ENCODE results near the gene PSMD1. TPM values are rescaled to one million over a fixed set of nuclear protein-coding genes. Genes with fewer than 3 reads are reported as not detected.

The PSMD1 gene
- total and polyA plus RNA-seq, 2 experiments from 2014 or later: 148 to 177 TPM

DNA sequence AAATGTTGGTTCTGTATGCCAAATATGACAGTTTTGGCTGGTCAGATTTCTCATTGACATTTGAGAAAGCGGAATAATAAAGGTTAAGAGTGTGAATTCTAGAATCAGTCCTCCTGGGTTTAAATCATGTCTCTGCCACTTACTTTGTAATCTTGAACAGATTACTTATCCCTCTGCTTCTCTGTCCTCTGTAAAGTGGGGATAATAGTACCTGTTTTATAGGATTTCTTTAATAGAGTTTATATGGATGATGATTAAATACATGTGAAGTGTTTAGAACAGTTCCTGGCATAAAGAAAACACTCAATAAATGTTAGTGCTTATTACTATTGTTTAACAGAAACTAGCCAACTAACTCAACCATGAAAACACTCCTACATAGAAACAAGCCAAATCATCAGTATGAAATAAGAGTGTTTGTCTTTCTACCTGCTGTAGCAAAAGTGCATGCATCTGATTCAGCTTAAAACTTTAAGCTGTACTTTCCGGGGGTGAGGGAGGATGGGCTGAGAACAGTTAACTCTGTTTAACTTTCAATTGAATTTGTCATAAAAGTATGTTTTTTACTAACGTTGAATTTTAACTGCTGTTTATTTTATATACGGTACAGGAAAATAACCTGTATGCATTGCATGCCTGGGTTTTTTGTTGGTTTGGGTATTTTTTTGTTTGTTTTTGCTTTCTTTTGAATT is 61.4 kb downstream of the PSMD1 start (continued):
- TF ChIP-seq, protein P1, sequence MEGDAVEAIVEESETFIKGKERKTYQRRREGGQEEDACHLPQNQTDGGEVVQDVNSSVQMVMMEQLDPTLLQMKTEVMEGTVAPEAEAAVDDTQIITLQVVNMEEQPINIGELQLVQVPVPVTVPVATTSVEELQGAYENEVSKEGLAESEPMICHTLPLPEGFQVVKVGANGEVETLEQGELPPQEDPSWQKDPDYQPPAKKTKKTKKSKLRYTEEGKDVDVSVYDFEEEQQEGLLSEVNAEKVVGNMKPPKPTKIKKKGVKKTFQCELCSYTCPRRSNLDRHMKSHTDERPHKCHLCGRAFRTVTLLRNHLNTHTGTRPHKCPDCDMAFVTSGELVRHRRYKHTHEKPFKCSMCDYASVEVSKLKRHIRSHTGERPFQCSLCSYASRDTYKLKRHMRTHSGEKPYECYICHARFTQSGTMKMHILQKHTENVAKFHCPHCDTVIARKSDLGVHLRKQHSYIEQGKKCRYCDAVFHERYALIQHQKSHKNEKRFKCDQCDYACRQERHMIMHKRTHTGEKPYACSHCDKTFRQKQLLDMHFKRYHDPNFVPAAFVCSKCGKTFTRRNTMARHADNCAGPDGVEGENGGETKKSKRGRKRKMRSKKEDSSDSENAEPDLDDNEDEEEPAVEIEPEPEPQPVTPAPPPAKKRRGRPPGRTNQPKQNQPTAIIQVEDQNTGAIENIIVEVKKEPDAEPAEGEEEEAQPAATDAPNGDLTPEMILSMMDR (conservative IDR thresholded peaks at IDR 0.05; ENCODE audit: low read depth in 2 of 2): no peak
- TF ChIP-seq ZNF331 (CRISPR knock-in tag; IDR thresholded peaks at IDR 0.05; ENCODE audit: low read depth) (no peak), NANOG (IDR thresholded peaks at IDR 0.05; ENCODE audit: borderline replicate concordance) (no peak)

DNA sequence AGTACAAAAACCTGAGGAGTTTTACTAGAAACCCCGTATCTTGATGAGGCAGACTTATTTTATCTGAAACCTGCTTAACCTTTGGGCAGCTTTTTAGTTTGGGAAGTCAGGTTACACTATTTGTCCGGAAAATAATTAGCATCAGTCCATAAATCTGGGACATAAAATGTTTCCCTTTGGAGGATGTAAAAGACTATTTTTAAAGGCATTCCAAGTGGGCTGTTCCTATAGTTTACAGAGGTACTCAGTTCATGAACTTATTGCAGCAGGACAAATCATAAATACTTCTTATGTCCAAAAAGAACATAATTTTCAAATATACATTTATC is 61.9 kb downstream of the PSMD1 start:
- no peak overlapping the region for H3K27ac Mint-ChIP-seq
- H3K36me3 Mint-ChIP-seq (ENCODE audit: low read depth): no peaks in the 10 kb centered on the region
- no peaks in the 10 kb centered on the region for H4K20me1 ChIP-seq (replicated peaks; ENCODE audit: insufficient read depth)
- H3K4me2 ChIP-seq: no peak overlapping the region
- TF ChIP-seq EZH2phosphoT487 (IDR thresholded peaks at IDR 0.05; ENCODE audit: unreplicated experiment) (no peak), ZNF331 (CRISPR knock-in tag; IDR thresholded peaks at IDR 0.05; ENCODE audit: low read depth) (no peak), POLR2AphosphoS5 (IDR thresholded peaks at IDR 0.05; ENCODE audit: low read depth) (no peak), ZNF114 (CRISPR knock-in tag; IDR thresholded peaks at IDR 0.05) (no peak), CREB1 (CRISPR knock-in tag; IDR thresholded peaks at IDR 0.05; ENCODE audit: low read depth) (no peak), NANOG (IDR thresholded peaks at IDR 0.05; ENCODE audit: borderline replicate concordance) (no peak)
- TF ChIP-seq, protein P2, sequence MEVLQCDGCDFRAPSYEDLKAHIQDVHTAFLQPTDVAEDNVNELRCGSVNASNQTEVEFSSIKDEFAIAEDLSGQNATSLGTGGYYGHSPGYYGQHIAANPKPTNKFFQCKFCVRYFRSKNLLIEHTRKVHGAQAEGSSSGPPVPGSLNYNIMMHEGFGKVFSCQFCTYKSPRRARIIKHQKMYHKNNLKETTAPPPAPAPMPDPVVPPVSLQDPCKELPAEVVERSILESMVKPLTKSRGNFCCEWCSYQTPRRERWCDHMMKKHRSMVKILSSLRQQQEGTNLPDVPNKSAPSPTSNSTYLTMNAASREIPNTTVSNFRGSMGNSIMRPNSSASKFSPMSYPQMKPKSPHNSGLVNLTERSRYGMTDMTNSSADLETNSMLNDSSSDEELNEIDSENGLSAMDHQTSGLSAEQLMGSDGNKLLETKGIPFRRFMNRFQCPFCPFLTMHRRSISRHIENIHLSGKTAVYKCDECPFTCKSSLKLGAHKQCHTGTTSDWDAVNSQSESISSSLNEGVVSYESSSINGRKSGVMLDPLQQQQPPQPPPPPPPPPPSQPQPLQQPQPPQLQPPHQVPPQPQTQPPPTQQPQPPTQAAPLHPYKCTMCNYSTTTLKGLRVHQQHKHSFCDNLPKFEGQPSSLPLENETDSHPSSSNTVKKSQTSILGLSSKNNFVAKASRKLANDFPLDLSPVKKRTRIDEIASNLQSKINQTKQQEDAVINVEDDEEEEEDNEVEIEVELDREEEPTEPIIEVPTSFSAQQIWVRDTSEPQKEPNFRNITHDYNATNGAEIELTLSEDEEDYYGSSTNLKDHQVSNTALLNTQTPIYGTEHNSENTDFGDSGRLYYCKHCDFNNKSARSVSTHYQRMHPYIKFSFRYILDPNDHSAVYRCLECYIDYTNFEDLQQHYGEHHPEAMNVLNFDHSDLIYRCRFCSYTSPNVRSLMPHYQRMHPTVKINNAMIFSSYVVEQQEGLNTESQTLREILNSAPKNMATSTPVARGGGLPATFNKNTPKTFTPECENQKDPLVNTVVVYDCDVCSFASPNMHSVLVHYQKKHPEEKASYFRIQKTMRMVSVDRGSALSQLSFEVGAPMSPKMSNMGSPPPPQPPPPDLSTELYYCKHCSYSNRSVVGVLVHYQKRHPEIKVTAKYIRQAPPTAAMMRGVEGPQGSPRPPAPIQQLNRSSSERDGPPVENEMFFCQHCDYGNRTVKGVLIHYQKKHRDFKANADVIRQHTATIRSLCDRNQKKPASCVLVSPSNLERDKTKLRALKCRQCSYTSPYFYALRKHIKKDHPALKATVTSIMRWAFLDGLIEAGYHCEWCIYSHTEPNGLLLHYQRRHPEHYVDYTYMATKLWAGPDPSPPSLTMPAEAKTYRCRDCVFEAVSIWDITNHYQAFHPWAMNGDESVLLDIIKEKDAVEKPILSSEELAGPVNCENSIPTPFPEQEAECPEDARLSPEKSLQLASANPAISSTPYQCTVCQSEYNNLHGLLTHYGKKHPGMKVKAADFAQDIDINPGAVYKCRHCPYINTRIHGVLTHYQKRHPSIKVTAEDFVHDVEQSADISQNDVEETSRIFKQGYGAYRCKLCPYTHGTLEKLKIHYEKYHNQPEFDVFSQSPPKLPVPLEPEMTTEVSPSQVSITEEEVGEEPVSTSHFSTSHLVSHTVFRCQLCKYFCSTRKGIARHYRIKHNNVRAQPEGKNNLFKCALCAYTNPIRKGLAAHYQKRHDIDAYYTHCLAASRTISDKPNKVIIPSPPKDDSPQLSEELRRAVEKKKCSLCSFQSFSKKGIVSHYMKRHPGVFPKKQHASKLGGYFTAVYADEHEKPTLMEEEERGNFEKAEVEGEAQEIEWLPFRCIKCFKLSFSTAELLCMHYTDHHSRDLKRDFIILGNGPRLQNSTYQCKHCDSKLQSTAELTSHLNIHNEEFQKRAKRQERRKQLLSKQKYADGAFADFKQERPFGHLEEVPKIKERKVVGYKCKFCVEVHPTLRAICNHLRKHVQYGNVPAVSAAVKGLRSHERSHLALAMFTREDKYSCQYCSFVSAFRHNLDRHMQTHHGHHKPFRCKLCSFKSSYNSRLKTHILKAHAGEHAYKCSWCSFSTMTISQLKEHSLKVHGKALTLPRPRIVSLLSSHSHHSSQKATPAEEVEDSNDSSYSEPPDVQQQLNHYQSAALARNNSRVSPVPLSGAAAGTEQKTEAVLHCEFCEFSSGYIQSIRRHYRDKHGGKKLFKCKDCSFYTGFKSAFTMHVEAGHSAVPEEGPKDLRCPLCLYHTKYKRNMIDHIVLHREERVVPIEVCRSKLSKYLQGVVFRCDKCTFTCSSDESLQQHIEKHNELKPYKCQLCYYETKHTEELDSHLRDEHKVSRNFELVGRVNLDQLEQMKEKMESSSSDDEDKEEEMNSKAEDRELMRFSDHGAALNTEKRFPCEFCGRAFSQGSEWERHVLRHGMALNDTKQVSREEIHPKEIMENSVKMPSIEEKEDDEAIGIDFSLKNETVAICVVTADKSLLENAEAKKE (CRISPR knock-in tag; IDR thresholded peaks at IDR 0.05): no peak
- TF ChIP-seq, protein P3, sequence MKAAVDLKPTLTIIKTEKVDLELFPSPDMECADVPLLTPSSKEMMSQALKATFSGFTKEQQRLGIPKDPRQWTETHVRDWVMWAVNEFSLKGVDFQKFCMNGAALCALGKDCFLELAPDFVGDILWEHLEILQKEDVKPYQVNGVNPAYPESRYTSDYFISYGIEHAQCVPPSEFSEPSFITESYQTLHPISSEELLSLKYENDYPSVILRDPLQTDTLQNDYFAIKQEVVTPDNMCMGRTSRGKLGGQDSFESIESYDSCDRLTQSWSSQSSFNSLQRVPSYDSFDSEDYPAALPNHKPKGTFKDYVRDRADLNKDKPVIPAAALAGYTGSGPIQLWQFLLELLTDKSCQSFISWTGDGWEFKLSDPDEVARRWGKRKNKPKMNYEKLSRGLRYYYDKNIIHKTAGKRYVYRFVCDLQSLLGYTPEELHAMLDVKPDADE (IDR thresholded peaks at IDR 0.05): no peak
- TF ChIP-seq, protein P1 (conservative IDR thresholded peaks at IDR 0.05; ENCODE audit: low read depth in 2 of 2): no peak
- H3K27ac ChIP-seq (ENCODE audit: low read depth): no peak overlapping the region
- no peak for ATAC-seq
- H3K4me3 Mint-ChIP-seq: no peak overlapping the region
- DNase-seq (ENCODE audit: low spot score): no peak
- no peaks in the 10 kb centered on the region for H3F3A ChIP-seq (replicated peaks; ENCODE audit: low read depth)
- H3K4me1 ChIP-seq (ENCODE audit: insufficient read depth): peaks cover 30% of the 10 kb centered on the region
- H3K79me2 ChIP-seq (replicated peaks; ENCODE audit: insufficient read depth): no peaks in the 10 kb centered on the region
- H3K9me3 Mint-ChIP-seq: no peaks in the 10 kb centered on the region
- H3K4me1 Mint-ChIP-seq: peaks cover 29% of the 10 kb centered on the region
- H2AFZ ChIP-seq: no peak overlapping the region
- no peaks in the 10 kb centered on the region for H3K27me3 Mint-ChIP-seq (ENCODE audit: insufficient read depth, low read depth, poor library complexity)
- no peak overlapping the region for H3K4me3 ChIP-seq
- no peaks in the 10 kb centered on the region for H3K9me2 ChIP-seq (ENCODE audit: insufficient read depth)
- no peaks in the 10 kb centered on the region for H3K27me3 ChIP-seq (ENCODE audit: insufficient read depth)
- H3K36me3 ChIP-seq (ENCODE audit: insufficient read depth): no peaks in the 10 kb centered on the region

Data from GM23338 (cell line).